Neural cell (in vitro differentiated cells): Measurements from ENCODE around the gene CDC45.

Source experiments
- EP300 ChIP-seq: fragments of 450-650 bp; conservative IDR thresholded peaks from 2 replicates; pipeline ENCODE4 v1.6.1; 2014; ENCODE audit warnings: antibody characterized with exemption, mild to moderate bottlenecking, moderate library complexity; ENCODE audit not compliant: poor library complexity, severe bottlenecking
- EZH2 ChIP-seq: fragments of 200-600, 300-800 bp; shearing (Covaris generic), sonication (generic); IDR thresholded peaks from 2 replicates; pipeline ENCODE4 v1.6.1; 2014; ENCODE audit warnings: antibody characterized with exemption, low read length, borderline replicate concordance, mild to moderate bottlenecking; ENCODE audit not compliant: insufficient read depth, poor library complexity, severe bottlenecking
- MXI1 ChIP-seq: fragments of 450-650 bp; conservative IDR thresholded peaks from 2 replicates; pipeline ENCODE4 v1.6.1; 2014; ENCODE audit warnings: antibody characterized with exemption, mild to moderate bottlenecking; ENCODE audit not compliant: poor library complexity, severe bottlenecking
- POLR2AphosphoS5 ChIP-seq: IDR thresholded peaks from 2 replicates; pipeline ENCODE4 v1.6.1; 2012
- RAD21 ChIP-seq: fragments of 450-650 bp; conservative IDR thresholded peaks from 2 replicates; pipeline ENCODE4 v1.6.1; 2014; ENCODE audit warnings: antibody characterized with exemption, mild to moderate bottlenecking, moderate library complexity
- SMC3 ChIP-seq: fragments of 450-650 bp; conservative IDR thresholded peaks from 2 replicates; pipeline ENCODE4 v1.6.1; 2014; ENCODE audit warnings: antibody characterized with exemption, mild to moderate bottlenecking, moderate library complexity; ENCODE audit not compliant: poor library complexity
- TAF1 ChIP-seq: IDR thresholded peaks from 2 replicates; pipeline ENCODE4 v1.6.1; 2012; ENCODE audit warnings: low read depth
- TF ChIP-seq, protein P1 (sequence below): fragments of 450-650 bp; IDR thresholded peaks from 2 replicates; pipeline ENCODE4 v1.5.1; 2014; ENCODE audit warnings: antibody characterized with exemption, mild to moderate bottlenecking, moderate library complexity; ENCODE audit not compliant: poor library complexity, severe bottlenecking
- TF ChIP-seq, protein P2 (sequence below): IDR thresholded peaks from 2 replicates; pipeline ENCODE4 v1.6.1; 2012; ENCODE audit warnings: borderline replicate concordance

DNA sequence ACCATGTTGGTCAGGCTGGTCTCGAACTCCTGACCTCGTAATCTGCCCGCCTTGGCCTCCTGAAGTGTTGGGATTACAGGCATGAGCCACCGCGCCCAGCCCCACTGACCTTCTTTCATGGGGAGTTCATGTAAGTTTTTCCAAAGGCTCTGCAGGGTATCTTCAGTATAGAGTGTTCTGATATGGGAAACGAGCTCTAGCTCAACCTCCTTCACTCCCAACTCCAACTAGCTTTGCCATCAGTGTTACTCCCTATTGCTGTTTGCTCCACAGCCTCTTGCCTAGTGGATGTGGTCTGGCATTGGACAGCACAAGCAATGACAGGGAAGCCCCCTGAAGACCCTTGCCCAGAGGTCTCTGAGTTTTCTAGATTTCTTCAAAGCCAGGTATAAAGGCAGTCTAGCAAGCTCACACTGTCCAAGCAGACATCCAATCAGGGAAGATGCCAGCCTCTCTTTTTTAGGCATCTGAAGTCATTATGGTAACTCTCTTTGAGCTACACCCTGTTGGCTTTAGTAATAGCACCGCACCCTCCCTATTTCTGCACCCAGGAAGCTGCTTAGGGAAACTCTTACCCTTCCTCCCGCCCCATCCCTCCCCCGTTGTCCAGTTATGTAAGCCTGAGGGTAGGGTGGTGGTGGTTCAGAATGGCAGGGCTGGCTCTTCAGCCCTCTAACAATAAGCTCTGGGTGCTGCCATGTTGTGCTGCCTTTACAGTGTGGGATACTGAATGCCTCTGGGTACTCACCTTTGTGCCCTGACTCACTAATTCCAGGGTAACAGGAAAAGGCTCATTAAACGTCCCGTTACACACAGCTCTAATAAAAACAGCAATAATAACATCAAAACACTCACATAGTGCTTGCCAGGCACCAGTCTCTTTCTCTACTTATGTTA is 85.9 kb downstream of the CDC45 start:
- no peak for TF ChIP-seq EZH2
- no peak for TF ChIP-seq RAD21
- TF ChIP-seq, protein P1, sequence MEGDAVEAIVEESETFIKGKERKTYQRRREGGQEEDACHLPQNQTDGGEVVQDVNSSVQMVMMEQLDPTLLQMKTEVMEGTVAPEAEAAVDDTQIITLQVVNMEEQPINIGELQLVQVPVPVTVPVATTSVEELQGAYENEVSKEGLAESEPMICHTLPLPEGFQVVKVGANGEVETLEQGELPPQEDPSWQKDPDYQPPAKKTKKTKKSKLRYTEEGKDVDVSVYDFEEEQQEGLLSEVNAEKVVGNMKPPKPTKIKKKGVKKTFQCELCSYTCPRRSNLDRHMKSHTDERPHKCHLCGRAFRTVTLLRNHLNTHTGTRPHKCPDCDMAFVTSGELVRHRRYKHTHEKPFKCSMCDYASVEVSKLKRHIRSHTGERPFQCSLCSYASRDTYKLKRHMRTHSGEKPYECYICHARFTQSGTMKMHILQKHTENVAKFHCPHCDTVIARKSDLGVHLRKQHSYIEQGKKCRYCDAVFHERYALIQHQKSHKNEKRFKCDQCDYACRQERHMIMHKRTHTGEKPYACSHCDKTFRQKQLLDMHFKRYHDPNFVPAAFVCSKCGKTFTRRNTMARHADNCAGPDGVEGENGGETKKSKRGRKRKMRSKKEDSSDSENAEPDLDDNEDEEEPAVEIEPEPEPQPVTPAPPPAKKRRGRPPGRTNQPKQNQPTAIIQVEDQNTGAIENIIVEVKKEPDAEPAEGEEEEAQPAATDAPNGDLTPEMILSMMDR: no peak
- no peak for TF ChIP-seq MXI1
- no peak for TF ChIP-seq POLR2AphosphoS5
- no peak for TF ChIP-seq TAF1
- TF ChIP-seq EP300: no peak
- TF ChIP-seq, protein P2, sequence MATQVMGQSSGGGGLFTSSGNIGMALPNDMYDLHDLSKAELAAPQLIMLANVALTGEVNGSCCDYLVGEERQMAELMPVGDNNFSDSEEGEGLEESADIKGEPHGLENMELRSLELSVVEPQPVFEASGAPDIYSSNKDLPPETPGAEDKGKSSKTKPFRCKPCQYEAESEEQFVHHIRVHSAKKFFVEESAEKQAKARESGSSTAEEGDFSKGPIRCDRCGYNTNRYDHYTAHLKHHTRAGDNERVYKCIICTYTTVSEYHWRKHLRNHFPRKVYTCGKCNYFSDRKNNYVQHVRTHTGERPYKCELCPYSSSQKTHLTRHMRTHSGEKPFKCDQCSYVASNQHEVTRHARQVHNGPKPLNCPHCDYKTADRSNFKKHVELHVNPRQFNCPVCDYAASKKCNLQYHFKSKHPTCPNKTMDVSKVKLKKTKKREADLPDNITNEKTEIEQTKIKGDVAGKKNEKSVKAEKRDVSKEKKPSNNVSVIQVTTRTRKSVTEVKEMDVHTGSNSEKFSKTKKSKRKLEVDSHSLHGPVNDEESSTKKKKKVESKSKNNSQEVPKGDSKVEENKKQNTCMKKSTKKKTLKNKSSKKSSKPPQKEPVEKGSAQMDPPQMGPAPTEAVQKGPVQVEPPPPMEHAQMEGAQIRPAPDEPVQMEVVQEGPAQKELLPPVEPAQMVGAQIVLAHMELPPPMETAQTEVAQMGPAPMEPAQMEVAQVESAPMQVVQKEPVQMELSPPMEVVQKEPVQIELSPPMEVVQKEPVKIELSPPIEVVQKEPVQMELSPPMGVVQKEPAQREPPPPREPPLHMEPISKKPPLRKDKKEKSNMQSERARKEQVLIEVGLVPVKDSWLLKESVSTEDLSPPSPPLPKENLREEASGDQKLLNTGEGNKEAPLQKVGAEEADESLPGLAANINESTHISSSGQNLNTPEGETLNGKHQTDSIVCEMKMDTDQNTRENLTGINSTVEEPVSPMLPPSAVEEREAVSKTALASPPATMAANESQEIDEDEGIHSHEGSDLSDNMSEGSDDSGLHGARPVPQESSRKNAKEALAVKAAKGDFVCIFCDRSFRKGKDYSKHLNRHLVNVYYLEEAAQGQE: no peak
- no peak for TF ChIP-seq SMC3
